ENCODE results near the gene DGKG.

GRCh38 chr3:186169379-186169778 lies 192.7 kb downstream of the DGKG start:
- TF ChIP-seq EZH2 (IDR thresholded peaks at IDR 0.05; ENCODE audit: borderline replicate concordance, insufficient read depth, low read depth, low read length, poor library complexity, severe bottlenecking) = no peak
- TF ChIP-seq CTCF (IDR thresholded peaks at IDR 0.05) = no peak

All from B cell (primary cell).